ENCODE measurements around the gene IL18BP. TPM values are rescaled to one million over a fixed set of nuclear protein-coding genes. Genes with fewer than 3 reads are reported as not detected.
A peak's percentile ranks its signal among the peaks of the same experiment; 100 is the strongest.

IL18BP gene
- total RNA-seq, result 18.0 TPM
- long read RNA-seq, transcript IL18BP-204 (6 exons, 1,788 nt), result major isoform, 6 of 12 reads
- long read RNA-seq, partial matches to known transcripts, result 0 of 12 reads
- long read RNA-seq, other reads (novel, unspliced or antisense), result 3 of 12 reads

- H3K36me3 ChIP-seq, result peaks cover 38% of the 10 kb centered on the region
- ATAC-seq, result peak; percentile 42 to 55
- TF ChIP-seq CTCF (IDR thresholded peaks at IDR 0.05), result no peak
- H3K27me3 ChIP-seq (ENCODE audit: low read depth), result no peaks in the 10 kb centered on the region
- peak within 1 kb of the TSS; percentile 49 for H3K4me3 ChIP-seq
- DNase-seq, result no peak
- no peaks in the 10 kb centered on the region for H3K9me3 ChIP-seq
- intact Hi-C loops (cut with DNase I), result no loop called here
- H3K4me1 ChIP-seq, result peaks cover 43% of the 10 kb centered on the region
- H3K27ac ChIP-seq, result peak within 1 kb of the TSS; percentile 73
Measured at GRCh38 chr11:71998649-71999310, at the start of gene IL18BP. Gene IL18BP, plus strand, starts transcription at chr11:71998909. Its CDS starts 1,076 bp downstream, at chr11:71999985.

GRCh38 chr11:71949034-71949433 is 49.7 kb upstream of the IL18BP start:
- no peaks in the 10 kb centered on the region for H3K9me3 ChIP-seq
- H3K27me3 ChIP-seq (ENCODE audit: low read depth), result no peaks in the 10 kb centered on the region
- no peaks in the 10 kb centered on the region for H3K36me3 ChIP-seq
- no peak for DNase-seq
- H3K27ac ChIP-seq, result no peak overlapping the region
- no peak for ATAC-seq
- intact Hi-C loops (cut with DNase I), result no loop called here
- peaks cover 17% of the 10 kb centered on the region for H3K4me1 ChIP-seq
- TF ChIP-seq CTCF (IDR thresholded peaks at IDR 0.05), result no peak
- no peak overlapping the region for H3K4me3 ChIP-seq

GRCh38 chr11:71951741-71952310 is 46.9 kb upstream of the IL18BP start:
- Histone ChIP-seq H3K27me3 (ENCODE audit: low read depth) (no peaks in the 10 kb centered on the region), H3K9me3 (no peaks in the 10 kb centered on the region), H3K36me3 (no peaks in the 10 kb centered on the region), H3K4me3 (no peak overlapping the region), H3K27ac (no peak overlapping the region), H3K4me1 (peaks cover 17% of the 10 kb centered on the region)
- ATAC-seq, result no peak
- TF ChIP-seq CTCF (IDR thresholded peaks at IDR 0.05), result no peak
- DNase-seq, result no peak
- intact Hi-C loops (cut with DNase I), result no loop called here

- Histone ChIP-seq H3K27ac (no peak overlapping the region), H3K4me3 (no peak overlapping the region), H3K4me1 (no peaks in the 10 kb centered on the region), H3K36me3 (peaks cover 8% of the 10 kb centered on the region), H3K27me3 (ENCODE audit: low read depth) (no peaks in the 10 kb centered on the region), H3K9me3 (no peaks in the 10 kb centered on the region)
- ATAC-seq (no peak), DNase-seq (no peak)
- TF ChIP-seq CTCF (IDR thresholded peaks at IDR 0.05), result no peak
- intact Hi-C loops (cut with DNase I), result no loop called here
Measured at GRCh38 chr11:71955898-71956456, 42.7 kb upstream of the IL18BP start.

- no peak overlapping the region for H3K4me3 ChIP-seq
Measured at GRCh38 chr11:71962428-71963038, 36.2 kb upstream of the IL18BP start.

More at GRCh38 chr11:71962428-71963038, 36.2 kb upstream of the IL18BP start:
- intact Hi-C loops (cut with DNase I), result no loop called here
- no peak for TF ChIP-seq CTCF (IDR thresholded peaks at IDR 0.05)
- Histone ChIP-seq H3K27me3 (ENCODE audit: low read depth) (no peaks in the 10 kb centered on the region), H3K9me3 (no peaks in the 10 kb centered on the region), H3K27ac (no peak overlapping the region), H3K36me3 (peaks cover 37% of the 10 kb centered on the region), H3K4me1 (no peaks in the 10 kb centered on the region)
- ATAC-seq, result no peak
- no peak for DNase-seq

Data from lower lobe of right lung (tissue), 2 donors.